GM21390 (cell line): ENCODE results near the gene GGTLC2.

ENCODE experiments used
- ATAC-seq: cut with Tn5 transposase; IDR thresholded peaks from one replicate; pipeline ENCODE4 v1.9.1; 2021; ENCODE audit not compliant: unreplicated experiment

Gene GGTLC2

DNA sequence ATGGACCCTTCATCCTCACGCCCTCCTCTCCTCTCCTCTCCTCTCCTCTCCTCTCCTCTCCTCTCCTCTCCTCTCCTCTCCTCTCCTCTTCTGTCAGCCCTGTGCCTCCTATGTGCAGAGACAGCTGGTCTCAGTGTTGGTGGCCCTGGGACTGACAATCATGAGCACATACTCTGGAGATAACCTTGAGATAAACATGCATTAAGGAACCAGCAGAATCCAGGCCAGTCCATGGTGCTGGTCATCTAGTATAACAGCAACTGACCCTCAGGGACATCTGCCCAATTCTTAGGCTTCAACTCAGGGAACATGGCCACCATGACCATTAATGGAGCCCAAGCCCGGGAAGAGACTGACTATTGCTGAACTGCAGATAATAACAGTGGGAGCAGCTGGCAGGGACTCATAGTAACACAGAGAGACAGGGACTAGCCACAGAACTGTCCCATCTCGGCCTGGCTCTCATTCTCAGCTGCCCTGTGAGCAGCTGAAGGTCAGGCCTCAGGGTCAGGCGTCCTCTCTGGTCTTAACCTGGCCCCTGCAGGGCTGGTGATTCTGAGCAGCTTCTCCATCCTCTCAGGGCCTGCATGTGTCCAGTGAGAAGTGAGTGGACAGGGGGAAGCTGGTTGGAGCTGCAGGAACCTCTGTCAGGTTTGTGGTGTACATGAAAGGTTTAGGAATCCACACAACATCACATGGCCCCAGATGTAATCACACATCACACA, 45.4 kb downstream of the GGTLC2 start:
- no peak for ATAC-seq

- ATAC-seq = no peak
Measured at GRCh38 chr22:22691055-22691454, 46.6 kb downstream of the GGTLC2 start.

GRCh38 chr22:22691716-22692701, 47.6 kb downstream of the GGTLC2 start:
- ATAC-seq = no peak

DNA sequence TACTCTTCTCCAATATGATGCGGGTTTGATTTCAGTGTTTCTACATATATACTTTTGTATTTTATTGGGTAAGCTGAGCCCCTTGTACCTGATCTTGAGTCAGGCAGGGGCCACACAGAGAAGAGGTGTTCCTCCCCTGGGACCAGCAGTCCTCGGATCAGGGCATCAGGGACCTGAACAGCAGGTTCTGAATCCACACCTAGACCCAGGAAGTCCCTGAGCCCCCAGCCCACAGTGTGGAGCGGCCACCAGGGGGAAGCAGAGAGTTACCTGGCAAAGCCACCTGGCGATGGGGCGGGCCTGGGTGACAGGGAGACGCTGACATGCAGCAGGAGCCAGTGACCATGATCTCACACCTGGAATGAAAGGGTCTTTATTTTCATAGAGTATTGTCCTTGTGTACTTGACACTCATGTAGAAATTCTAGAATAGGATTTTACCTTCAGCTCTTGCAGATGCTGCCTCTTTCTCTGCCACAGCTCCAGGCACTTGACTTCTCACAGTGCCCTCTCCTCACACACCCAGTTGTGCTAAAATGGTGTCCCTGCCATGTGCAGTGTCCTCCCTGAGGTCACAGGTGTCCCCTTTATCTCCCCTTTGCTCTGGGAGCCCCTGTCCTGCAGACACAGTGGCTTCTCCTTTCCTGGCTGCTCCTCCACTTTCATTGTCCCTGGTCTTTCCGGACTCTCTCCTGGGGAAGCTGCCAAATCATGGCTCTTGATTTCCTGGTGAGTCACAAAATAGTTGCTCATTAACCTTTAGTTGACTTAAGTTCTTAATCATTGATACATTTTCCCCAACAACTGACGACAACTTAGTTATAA, 48.5 kb downstream of the GGTLC2 start:
- ATAC-seq = no peak

DNA sequence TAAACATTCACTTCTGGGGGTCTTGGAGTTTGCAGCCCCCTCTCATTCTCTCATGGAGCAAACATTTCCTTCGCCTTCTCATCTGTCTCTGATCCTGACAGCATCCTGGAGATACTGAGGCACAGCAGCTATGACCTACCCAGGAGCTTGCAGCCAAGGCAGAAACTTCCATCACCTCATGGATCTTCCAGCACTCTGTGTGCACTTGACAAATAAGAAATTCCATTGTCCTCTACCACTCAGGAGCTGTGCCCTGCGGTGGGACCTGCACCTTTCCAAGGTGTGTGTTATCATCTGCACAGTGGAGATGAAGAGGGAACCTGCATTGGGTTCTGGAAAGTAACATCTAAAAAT, 49.1 kb downstream of the GGTLC2 start:
- no peak for ATAC-seq

DNA sequence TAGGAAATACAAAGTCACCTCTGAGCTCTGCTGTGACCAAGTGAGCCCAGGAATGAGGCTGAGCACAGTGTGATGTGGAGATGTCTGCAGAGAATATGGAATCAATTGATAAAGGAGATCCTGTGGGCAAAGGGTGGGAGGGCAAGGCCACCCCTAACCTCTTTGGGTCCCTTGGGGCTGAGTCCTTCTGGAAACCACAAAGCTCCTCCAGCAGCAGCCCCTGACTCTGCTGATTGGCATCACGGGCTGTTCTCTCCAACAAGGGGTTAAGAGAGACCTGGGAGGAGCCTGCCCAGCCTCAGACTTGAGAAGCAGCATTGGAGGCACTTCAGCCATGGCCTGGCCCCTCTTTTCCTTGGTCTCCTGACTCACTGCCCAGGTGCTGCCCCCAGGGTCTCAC, 49.7 kb downstream of the GGTLC2 start:
- ATAC-seq = no peak

GRCh38 chr22:22696104-22696503, 51.7 kb downstream of the GGTLC2 start:
- ATAC-seq = no peak
